ENCODE measurements around the gene GALK1. TPM values are rescaled to one million over a fixed set of nuclear protein-coding genes. Genes with fewer than 3 reads are reported as not detected.
A peak's percentile ranks its signal among the peaks of the same experiment; 100 is the strongest.

The GALK1 gene
- polyA plus RNA-seq, 3 donors, result 44.8 to 108 (median 84.3) TPM

DNA sequence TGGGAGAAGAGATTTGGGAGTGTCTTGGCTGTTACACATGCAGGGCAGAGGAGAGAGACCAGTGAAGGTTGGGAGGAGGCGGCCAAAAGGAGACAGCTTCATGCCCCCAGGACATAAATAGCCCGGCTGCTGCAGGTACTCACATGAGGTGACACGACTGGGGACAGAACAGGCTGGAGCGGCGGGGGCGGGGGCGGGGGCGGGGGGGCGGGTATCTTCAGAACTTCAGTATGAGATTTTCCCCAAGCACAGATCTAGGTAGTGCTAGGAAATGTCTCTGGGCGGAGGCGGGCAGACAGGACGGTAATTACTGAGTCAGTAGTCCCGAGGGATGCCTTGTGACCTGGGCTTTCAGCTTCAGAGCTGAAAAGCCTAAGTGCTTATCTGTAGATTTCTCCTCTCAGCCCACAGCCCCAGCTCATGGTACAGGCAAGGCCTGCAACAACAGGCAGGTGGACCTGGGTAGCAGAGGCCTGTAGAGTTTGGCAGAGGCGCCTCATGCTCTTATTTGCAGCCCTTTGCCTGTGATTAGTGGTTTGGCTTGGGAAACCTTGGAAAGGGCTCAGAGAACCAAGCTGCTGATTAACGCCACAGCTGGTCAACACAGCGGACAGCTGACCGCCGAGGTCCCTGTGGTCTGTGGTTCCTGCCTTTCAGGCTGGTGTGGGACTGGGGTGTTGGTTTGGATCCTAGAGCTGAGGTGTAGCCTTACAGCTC, 44.1 kb upstream of the GALK1 start:
- intact Hi-C loops (cut with micrococcal nuclease), result no loop called here
- Histone ChIP-seq H2AFZ (ENCODE audit: insufficient read depth, low read depth, low read length, poor library complexity, severe bottlenecking) (no peak overlapping the region), H3K4me1 (ENCODE audit: control insufficient read depth in 1 of 2, insufficient read depth in 2 of 2, low read length in 2 of 2) (no peaks in the 10 kb centered on the region), H3K9me3 (replicated peaks in 1 of 2; ENCODE audit: control insufficient read depth in 1 of 2, insufficient read depth in 1 of 2, low read length in 2 of 2) (no peaks in the 10 kb centered on the region), H3K27ac (ENCODE audit: low read depth in 1 of 2, low read length in 2 of 2) (no peak overlapping the region), H3K9ac (ENCODE audit: insufficient read depth, low read length, poor library complexity, severe bottlenecking) (no peak overlapping the region), H3K27me3 (ENCODE audit: control insufficient read depth in 2 of 2, insufficient read depth in 2 of 2, low read length in 2 of 2) (no peaks in the 10 kb centered on the region), H4K20me1 (ENCODE audit: insufficient read depth, low read length) (no peaks in the 10 kb centered on the region), H3K4me2 (replicated peaks; ENCODE audit: extremely low read depth, low read length, poor library complexity, severe bottlenecking) (no peak overlapping the region), H3K4me3 (replicated peaks in 1 of 3; ENCODE audit: low read depth in 2 of 3, low read length in 3 of 3) (no peak overlapping the region), H3K79me2 (ENCODE audit: insufficient read depth, low read length) (peaks cover 13% of the 10 kb centered on the region), H3K36me3 (replicated peaks in 1 of 2; ENCODE audit: control insufficient read depth in 1 of 2, insufficient read depth in 2 of 2, low read length in 2 of 2) (peaks cover 37 to 51% of the 10 kb centered on the region in 2 donors)
- H3K4me1 Mint-ChIP-seq, result no peaks in the 10 kb centered on the region
- WGBS (ENCODE audit: insufficient coverage), result 98% methylated on average over 10 of the region's 18 CpGs
- H3K36me3 Mint-ChIP-seq, result peaks cover 28 to 45% of the 10 kb centered on the region in 2 donors
- peaks cover 0 to 3% (median 0%) of the 10 kb centered on the region in 7 donors for H3K9me3 Mint-ChIP-seq
- peaks cover 0 to 1% (median 0%) of the 10 kb centered on the region in 3 donors for H3K27me3 Mint-ChIP-seq (ENCODE audit: low read depth in 3 of 3)
- no peak overlapping the region for H3K4me3 Mint-ChIP-seq
- H3K27ac Mint-ChIP-seq, result peak overlapping the region in 1 of 7 donors; percentile 58
- DNase-seq, result no peak
- TF ChIP-seq, protein P1, sequence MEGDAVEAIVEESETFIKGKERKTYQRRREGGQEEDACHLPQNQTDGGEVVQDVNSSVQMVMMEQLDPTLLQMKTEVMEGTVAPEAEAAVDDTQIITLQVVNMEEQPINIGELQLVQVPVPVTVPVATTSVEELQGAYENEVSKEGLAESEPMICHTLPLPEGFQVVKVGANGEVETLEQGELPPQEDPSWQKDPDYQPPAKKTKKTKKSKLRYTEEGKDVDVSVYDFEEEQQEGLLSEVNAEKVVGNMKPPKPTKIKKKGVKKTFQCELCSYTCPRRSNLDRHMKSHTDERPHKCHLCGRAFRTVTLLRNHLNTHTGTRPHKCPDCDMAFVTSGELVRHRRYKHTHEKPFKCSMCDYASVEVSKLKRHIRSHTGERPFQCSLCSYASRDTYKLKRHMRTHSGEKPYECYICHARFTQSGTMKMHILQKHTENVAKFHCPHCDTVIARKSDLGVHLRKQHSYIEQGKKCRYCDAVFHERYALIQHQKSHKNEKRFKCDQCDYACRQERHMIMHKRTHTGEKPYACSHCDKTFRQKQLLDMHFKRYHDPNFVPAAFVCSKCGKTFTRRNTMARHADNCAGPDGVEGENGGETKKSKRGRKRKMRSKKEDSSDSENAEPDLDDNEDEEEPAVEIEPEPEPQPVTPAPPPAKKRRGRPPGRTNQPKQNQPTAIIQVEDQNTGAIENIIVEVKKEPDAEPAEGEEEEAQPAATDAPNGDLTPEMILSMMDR (IDR thresholded peaks at IDR 0.05), result no peak

DNA sequence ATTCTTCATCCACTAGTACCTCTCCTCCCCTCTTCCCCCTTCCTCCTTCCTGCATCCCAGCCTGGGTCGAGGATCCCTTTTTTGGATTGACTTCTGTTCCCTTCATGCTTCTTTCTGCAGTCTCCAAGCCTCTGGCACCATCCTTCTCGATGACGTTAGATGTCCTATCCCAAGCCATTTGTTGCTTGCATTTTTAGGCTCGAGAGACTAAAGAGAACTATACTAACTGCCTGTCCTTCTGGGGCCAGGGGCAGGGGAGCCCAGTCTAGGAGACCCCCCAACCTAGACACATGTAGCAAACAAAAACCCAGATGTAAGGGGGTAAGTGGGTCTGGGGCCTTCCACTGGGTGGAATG, 43.5 kb upstream of the GALK1 start:
- 91% methylated on average over 3 of the region's 4 CpGs for WGBS (ENCODE audit: insufficient coverage)

More for the DNA sequence above, 43.5 kb upstream of the GALK1 start:
- Histone ChIP-seq H3K4me2 (replicated peaks; ENCODE audit: extremely low read depth, low read length, poor library complexity, severe bottlenecking) (no peak overlapping the region), H3K36me3 (replicated peaks in 1 of 2; ENCODE audit: control insufficient read depth in 1 of 2, insufficient read depth in 2 of 2, low read length in 2 of 2) (peaks cover 33 to 46% of the 10 kb centered on the region in 2 donors), H3K79me2 (ENCODE audit: insufficient read depth, low read length) (peaks cover 16% of the 10 kb centered on the region), H3K9me3 (replicated peaks in 1 of 2; ENCODE audit: control insufficient read depth in 1 of 2, insufficient read depth in 1 of 2, low read length in 2 of 2) (no peaks in the 10 kb centered on the region), H3K9ac (ENCODE audit: insufficient read depth, low read length, poor library complexity, severe bottlenecking) (no peak overlapping the region), H3K4me1 (ENCODE audit: control insufficient read depth in 1 of 2, insufficient read depth in 2 of 2, low read length in 2 of 2) (no peaks in the 10 kb centered on the region), H3K4me3 (replicated peaks in 1 of 3; ENCODE audit: low read depth in 2 of 3, low read length in 3 of 3) (no peak overlapping the region), H3K27ac (ENCODE audit: low read depth in 1 of 2, low read length in 2 of 2) (no peak overlapping the region), H4K20me1 (ENCODE audit: insufficient read depth, low read length) (no peaks in the 10 kb centered on the region), H2AFZ (ENCODE audit: insufficient read depth, low read depth, low read length, poor library complexity, severe bottlenecking) (no peak overlapping the region), H3K27me3 (ENCODE audit: control insufficient read depth in 2 of 2, insufficient read depth in 2 of 2, low read length in 2 of 2) (no peaks in the 10 kb centered on the region)
- Mint-ChIP-seq H3K36me3 (peaks cover 22 to 40% of the 10 kb centered on the region in 2 donors), H3K9me3 (peaks cover 0 to 3% (median 0%) of the 10 kb centered on the region in 7 donors), H3K4me1 (no peaks in the 10 kb centered on the region), H3K4me3 (no peak overlapping the region), H3K27ac (peak overlapping the region in 2 of 7 donors; percentile 58 to 68), H3K27me3 (ENCODE audit: low read depth in 3 of 3) (peaks cover 0 to 1% (median 0%) of the 10 kb centered on the region in 3 donors)
- TF ChIP-seq, protein P1 (IDR thresholded peaks at IDR 0.05), result no peak
- intact Hi-C loops (cut with micrococcal nuclease), result no loop called here
- no peak for DNase-seq
